ENCODE data around the gene ARGLU1. TPM values are rescaled to one million over a fixed set of nuclear protein-coding genes. Genes with fewer than 3 reads are reported as not detected.

Gene ARGLU1
- total and polyA plus RNA-seq, 9 of the 15 experiments (the other 6 are each of a cell fraction or from before 2014, with no cell fraction given) = 19.3 to 99.9 (median 49.3) TPM

DNA sequence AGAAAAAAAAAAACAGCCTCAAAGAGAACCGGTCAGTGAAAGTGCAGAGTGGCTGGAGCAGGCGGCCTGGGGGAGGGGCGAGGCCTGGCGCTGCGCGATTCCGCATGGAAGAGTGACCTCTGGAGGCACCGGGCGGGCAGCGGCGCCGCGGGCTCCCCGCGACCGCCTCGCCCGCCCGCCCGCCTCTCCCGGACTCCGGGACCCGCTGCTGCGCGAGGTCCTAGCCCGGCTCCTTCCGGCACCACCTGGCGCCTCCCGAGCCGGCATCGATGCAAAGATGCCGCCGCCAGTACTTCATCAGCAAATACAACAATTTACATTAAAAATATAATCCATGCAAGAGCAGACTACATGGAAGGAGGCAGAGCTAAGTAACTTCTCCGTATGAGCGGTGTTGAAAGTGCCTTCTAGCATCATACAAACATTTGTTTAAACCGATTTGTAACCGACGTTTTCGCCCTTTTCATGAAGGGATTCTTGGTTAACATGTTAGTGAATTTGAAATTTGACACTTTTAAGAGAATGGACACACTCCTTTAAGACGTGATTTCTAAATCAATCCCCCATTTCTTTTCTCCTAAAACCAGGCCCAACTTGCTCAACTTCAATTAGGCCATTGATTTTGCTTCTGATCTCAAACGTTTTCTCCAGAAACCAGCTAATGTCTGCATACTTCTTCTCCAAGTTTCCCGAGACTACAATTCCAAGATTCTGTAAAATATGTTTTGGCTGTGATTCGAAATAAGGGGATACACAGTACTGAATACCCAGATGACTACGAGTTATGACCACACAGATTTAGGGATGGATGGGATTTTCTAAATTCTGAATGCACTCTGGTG lies 34.6 kb downstream of the ARGLU1 start (continued):
- TF ChIP-seq, protein P1, sequence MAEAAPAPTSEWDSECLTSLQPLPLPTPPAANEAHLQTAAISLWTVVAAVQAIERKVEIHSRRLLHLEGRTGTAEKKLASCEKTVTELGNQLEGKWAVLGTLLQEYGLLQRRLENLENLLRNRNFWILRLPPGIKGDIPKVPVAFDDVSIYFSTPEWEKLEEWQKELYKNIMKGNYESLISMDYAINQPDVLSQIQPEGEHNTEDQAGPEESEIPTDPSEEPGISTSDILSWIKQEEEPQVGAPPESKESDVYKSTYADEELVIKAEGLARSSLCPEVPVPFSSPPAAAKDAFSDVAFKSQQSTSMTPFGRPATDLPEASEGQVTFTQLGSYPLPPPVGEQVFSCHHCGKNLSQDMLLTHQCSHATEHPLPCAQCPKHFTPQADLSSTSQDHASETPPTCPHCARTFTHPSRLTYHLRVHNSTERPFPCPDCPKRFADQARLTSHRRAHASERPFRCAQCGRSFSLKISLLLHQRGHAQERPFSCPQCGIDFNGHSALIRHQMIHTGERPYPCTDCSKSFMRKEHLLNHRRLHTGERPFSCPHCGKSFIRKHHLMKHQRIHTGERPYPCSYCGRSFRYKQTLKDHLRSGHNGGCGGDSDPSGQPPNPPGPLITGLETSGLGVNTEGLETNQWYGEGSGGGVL (CRISPR knock-in tag; IDR thresholded peaks at IDR 0.05) = no peak

- CTCF ChIA-PET (ENCODE audit: low intra/inter-chr PET ratio) = no interaction called here
- Histone ChIP-seq H3K4me2 (ENCODE audit: insufficient read depth, low read length) (no peak overlapping the region), H3K27ac (ENCODE audit: extremely low read depth, low read depth, low read length) (no peak overlapping the region), H3K9ac (ENCODE audit: insufficient read depth in 1 of 2, low read depth in 2 of 2, low read length in 2 of 2) (no peak overlapping the region), H2AFZ (ENCODE audit: low read depth, low read length) (no peak overlapping the region), H3K4me1 (replicated peaks in 1 of 2; ENCODE audit: control insufficient read depth in 2 of 2, insufficient read depth in 2 of 2, low read length in 2 of 2) (peaks cover 0 to 19% of the 10 kb centered on the region in 2 experiments; a peak in 2 of 5 replicates), H3K27me3 (ENCODE audit: control insufficient read depth in 2 of 2, insufficient read depth in 2 of 2, low read length in 2 of 2) (peaks cover 0 to 5% of the 10 kb centered on the region in 2 experiments; a peak in 1 of 5 replicates), H3K4me3 (no peak overlapping the region), H3K79me2 (ENCODE audit: control insufficient read depth, insufficient read depth, low read length) (no peaks in the 10 kb centered on the region), H4K20me1 (replicated peaks; ENCODE audit: control insufficient read depth, insufficient read depth, low read length) (no peaks in the 10 kb centered on the region), H3K9me3 (replicated peaks; ENCODE audit: control insufficient read depth, insufficient read depth, low read depth, low read length) (no peaks in the 10 kb centered on the region), H3K9me1 (ENCODE audit: control insufficient read depth, insufficient read depth, low read length) (no peaks in the 10 kb centered on the region), H3K36me3 (ENCODE audit: control insufficient read depth, insufficient read depth, low read length) (no peaks in the 10 kb centered on the region)
- no peak for FAIRE-seq
- intact Hi-C loops (cut with micrococcal nuclease) (no loop called here), in situ Hi-C loops (cut with MboI) (no loop called here)
- DNase-seq (ENCODE audit: extremely low read depth in 1 of 4, low spot score in 3 of 4) = no peak
- no peak for ATAC-seq
- POLR2A ChIA-PET = no interaction called here
- no TSS peak for BruUV-seq (replicated peaks)
- TF ChIP-seq PCBP2 (IDR thresholded peaks at IDR 0.05; ENCODE audit: low read depth, low read length, poor library complexity, severe bottlenecking) = no peak
- TF ChIP-seq SETDB1 (IDR thresholded peaks at IDR 0.05; ENCODE audit: low read length) = no peak
- TF ChIP-seq MBD1 (CRISPR knock-in tag; IDR thresholded peaks at IDR 0.05) = no peak
- no peak for TF ChIP-seq GTF2E2 (tag; IDR thresholded peaks at IDR 0.05)
- 20% methylated on average over 17 of the region's 18 CpGs for WGBS (ENCODE audit: insufficient coverage, low coverage, missing lambda C conversion rate)
Observed at GRCh38 chr13:106532111-106532929, 35.6 kb downstream of the ARGLU1 start.
